ENCODE data around the gene OR2M5.

GRCh38 chr1:248136811-248137210 is 8.1 kb upstream of the OR2M5 start:
- TF ChIP-seq EZH2phosphoT487 (IDR thresholded peaks at IDR 0.05; ENCODE audit: insufficient read depth, low read depth) (no peak), EZH2 (IDR thresholded peaks at IDR 0.05; ENCODE audit: insufficient read depth, poor library complexity, severe bottlenecking) (no peak)
